ENCODE measurements around the gene ICAM4.

- TF ChIP-seq CTCF (IDR thresholded peaks at IDR 0.05; ENCODE audit: low read depth, low read length, poor library complexity, severe bottlenecking), result no peak
- no peak for TF ChIP-seq EZH2phosphoT487 (IDR thresholded peaks at IDR 0.05; ENCODE audit: borderline replicate concordance, low read length)
Observed at GRCh38 chr19:10237702-10238101, 49.1 kb upstream of the ICAM4 start.

All from DOHH2 (cell line).